ENCODE measurements around the gene CHD6.

CHD6 gene

GRCh38 chr20:41617902-41618806 lies at the start of gene CHD6:
TSS of gene CHD6 (minus strand) at chr20:41618377. CDS start at chr20:41551337, 67,040 bp downstream.
- DNase-seq: peak; percentile 99 to 100

GRCh38 chr20:41664584-41664983 lies 46.4 kb upstream of the CHD6 start:
- peak in 1 of 2 experiments; percentile 14 for DNase-seq

DNA sequence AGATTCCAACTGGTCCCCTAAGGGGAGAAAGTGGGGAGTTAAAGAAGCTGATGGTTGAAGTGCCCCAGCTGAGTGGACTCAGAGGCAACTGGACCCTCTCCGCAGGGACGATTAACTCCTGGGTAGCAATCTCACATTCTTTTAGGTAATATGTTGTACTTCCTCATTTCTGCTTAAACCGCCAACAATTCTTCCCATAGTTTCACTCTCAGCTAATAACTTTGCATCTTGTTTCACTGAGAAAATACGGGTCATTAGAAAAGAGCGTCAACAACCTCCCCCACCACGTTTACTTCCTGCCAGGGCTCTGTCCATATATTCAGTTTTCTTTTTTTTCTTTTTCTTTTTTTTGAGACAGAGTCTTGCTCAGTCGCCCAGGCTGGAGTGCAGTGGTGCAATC lies 39.5 kb upstream of the CHD6 start:
- no peak for DNase-seq

DNA sequence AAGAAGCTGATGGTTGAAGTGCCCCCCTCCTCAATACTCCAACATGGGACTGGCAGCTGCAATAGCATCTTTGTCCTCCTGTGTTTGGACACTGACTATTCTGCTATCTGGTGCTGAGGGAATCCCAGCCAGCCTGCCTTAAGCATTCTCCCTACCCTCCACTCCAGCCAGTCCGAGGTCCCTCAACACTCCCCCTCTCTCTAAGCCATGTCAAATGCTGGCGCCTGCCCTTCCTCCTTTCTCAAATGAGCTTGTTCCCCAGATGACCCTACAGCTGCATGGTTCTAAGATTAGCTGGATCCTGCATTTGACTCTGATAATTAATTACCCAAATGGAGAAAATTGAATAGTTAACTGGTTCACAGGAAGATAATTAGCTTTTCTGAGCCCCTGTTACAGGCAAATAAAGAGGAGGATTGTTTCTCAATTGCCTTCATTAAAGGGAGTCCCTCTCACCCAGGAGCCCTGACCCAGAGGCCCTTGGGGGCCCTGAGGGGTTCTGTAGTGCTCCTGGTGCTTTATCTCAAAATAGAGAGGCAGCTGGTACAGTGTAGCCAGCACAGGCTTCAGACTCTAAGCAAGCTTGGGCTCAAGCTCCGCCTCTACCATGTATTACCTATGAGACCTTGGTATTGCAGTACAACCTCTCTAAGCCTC lies 37.9 kb upstream of the CHD6 start:
- DNase-seq: peak in 1 of 2 experiments; percentile 34

DNA sequence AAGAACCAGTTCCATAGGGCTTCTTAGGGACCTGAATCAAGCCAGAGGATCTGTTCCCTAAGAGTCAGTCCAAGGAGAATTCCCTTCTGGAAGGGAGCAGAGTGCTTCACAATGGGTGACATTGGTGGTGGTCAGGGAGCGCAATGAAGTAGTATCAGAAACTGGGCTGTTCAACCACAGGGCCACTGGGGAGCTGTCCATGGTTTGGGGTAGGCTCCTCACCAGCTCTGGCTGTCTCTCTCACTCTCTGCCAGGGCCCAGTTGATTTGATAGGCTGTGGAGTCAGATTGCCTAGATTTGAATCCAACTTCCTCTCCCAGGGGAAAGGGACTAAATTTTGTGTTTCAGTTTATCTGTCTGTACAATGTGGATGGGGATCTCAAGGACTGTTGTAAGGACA lies 36.7 kb upstream of the CHD6 start:
- DNase-seq: no peak

GRCh38 chr20:41654292-41654691 lies 36.1 kb upstream of the CHD6 start:
- peak; percentile 78 to 94 for DNase-seq

DNA sequence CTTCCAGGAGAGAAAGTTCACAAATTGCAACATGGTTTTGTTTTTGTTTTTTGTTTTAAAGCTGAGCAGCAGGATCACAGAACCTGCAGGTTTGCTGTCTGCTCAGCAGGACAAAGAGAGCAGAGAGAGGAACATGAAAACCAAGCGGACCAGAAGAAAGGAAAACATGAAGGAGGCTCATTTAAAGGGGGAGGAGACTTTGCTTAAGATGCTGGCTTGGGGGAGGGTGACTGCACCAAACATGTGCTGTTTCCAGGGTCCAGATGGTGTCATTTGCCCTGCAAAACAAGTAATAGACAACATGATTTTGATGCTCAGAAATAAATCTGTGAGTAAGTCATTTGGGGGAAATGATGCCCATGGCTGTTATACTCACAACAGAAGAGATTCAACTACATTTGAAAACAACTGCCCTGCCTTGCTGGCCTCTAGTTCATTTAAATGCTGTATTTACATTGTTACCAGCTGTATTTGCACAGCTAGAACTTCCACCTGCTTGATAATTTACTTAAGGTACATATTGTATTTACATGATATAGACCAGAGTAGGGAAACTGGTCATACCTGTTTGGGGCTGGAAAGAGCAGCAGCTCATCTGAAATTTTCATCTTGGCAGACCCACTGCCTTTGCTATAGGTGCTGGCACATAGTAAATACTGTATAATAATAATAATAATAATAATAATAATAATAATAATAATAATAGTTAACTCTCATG lies 32.2 kb upstream of the CHD6 start:
- DNase-seq: peak; percentile 93 to 98

DNA sequence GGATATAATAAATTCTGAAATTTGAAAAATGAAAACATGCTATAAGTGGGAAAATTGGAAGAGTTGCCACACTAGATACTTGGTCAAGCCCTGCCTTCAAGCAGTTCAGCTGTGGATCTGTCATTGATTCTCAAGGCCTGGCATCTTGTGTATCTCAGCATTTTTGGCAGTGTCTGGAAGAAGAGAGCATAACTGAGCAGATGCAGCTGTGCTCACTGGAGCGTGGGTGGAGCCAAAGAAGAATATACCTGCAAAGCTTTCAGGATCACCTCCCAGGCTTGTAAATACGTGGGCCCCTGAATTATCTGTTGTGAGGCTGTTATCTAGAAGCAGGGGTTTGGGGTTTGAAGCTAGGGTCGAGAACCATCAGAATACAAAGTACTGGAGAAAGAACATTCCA lies 31.3 kb upstream of the CHD6 start:
- DNase-seq: peak; percentile 42 to 79

DNA sequence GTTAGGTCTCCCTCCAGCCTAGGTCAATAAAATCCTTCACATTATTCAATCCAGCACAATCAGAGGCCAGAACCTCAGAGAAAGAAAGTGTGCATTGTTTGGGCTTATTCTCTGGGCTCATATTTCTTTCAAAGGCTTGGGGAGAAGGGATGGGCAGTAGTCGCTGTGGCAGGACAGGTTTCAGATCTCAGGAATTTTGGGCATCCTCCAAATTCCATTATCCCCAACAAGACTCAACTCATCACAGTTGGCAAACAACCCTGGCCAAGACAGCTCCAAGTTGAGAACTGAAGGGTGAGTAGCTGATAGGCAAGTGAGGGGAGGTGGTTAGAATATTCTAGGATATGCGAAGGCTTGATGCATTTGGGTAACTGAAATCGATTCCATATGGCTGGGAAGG lies 27.2 kb upstream of the CHD6 start:
- DNase-seq: no peak

DNA sequence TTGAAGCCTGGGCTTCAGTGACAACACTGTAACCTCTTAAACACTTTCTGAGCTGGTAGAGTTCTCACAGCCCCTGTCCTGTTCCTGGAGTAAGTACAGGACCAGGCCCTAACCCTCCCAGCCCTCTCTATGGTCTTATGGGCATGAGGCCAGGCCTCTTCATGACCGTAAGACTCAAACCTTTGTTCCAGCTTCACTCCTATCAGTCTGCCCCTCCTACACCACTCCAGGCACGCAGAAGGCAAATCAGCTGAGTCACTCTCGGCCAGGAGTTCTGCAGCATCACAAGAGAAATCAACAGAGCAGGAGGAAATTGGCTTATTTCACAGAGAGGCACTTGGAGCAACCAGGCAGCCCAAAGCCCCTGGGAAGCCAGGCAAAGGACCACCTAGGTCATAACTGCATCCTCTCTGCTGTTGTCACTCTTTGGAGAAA lies 25.3 kb upstream of the CHD6 start:
- DNase-seq: peak in 1 of 2 experiments; percentile 9

DNA sequence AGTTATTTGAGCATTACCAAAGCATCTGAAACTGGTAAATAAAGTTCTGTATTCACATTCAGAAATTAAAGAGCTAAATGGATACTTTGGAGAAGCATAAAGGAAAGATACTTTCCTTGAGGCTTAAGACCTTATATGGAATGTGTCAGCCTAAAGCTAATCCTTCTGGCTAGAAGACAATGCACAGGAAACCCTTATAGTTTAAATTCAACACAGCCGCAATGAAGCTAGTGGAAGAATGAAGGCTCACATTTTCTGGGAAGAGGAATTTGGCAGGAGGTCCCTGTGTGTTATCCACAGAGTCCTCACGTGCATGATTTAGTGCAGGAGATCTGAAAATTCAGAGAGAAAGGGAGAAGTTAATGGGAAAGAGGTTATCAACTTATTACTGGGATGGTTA lies 21.5 kb upstream of the CHD6 start:
- DNase-seq: no peak

- DNase-seq: no peak
Measured at GRCh38 chr20:41638456-41638855, 20.3 kb upstream of the CHD6 start.

- no peak for DNase-seq
Measured at GRCh38 chr20:41635158-41635557, 17.0 kb upstream of the CHD6 start.

- no peak for DNase-seq
Measured at GRCh38 chr20:41632896-41633295, 14.7 kb upstream of the CHD6 start.

DNA sequence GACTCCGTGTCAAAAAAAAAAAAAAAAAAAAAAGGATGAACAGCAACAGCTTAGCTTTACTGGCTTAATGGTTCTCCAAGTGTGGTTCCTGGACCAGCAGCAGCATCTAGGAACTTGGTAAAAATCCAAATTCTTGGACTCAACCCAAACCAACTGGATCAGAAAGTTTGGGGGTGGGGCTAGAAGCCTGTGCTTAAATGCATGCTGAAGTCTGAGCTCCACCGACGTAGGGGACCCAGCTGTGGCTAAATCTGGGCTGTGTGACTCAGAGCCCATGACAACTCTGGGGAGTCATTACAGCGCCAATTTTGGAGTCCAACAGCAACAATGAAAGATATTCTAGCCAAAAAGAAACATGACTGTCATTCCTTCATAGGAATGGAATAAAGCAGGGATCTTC lies 13.6 kb upstream of the CHD6 start:
- DNase-seq: no peak

GRCh38 chr20:41630846-41631245 lies 12.7 kb upstream of the CHD6 start:
- DNase-seq: no peak

DNA sequence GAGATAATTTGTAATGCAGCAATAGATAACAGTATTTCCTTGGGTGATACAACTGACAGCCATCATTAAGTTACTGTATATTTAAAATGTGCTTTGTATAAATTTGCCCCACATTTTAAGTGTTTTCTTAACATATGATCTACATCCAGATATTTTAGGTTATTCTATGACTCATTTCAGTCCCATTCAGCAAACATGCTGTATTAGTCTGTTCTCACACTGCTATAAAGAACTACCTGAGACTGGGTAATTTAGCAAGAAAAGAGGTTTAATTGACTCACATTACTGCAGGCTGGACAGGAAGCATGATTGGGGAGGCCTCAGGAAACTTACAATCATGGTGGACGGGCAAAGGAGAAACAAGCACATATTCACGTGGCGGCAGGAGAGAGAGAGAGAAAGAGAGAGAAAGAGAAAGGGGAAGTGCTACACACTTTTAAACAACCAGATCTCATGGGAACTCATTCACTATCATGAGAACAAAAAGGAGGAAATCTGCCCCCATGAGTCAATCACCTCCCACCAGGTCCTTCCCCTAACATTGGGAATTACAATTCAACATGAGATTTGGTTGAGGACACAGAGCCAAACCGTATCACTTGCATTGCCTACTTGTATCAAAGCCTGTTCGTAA lies 9.6 kb upstream of the CHD6 start:
- no peak for DNase-seq

DNA sequence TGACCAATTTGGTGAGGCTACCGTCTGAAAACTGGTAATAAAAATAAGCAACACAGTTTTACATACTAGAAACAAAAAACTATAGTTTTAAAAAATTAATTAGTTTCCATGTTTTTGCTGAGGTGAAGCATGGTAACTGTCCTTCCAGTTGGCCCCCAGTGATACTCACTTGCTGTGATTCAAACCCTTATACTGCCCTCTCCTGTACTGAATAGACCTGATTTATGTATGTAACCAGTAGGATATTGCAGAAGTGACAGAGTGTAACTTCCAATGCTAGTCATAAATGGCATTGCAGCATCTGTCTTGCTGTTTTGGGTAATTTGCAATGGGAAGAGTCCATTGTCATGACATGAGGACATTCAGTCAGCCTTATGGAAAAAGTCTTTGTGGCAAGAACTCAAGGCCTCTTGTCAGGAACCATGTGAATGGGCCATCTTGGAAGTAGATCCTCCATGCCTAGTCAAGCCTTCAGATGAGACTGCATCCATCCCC lies 8.9 kb upstream of the CHD6 start:
- no peak for DNase-seq

DNA sequence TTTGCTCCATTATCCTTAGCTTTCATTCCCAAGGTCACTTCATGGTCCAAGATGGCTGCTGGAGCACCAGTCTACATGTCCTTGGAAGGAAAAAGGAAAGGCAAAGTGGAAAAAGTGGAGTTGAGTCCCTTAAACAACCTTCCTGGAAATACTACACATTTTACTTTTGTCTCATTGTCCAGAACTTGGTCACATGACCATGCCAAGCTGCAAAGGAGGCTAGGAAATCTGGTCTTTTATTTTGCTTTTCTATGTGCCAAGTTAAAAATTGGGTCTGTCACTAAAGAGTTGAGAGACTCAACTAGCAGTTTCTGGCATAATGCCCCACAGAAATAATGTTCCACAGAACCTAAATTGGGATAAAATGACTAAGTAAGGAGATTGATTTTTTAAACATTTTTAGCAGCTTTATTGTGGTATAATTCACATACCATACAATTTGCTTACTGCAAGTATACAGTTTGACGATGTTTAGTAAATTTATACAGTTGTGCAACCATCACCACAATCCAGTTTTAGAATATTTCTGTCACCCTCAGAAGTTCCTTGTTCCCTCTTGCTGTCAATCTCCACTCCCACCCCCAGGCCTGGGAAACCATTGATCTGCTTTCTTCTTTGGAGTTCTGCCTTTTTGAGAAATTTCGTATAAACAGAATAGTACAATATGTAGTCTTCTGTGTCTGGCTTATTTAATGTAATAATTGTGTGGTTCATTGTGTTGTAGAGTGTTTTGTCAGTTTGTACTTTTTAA lies 5.6 kb upstream of the CHD6 start:
- no peak for DNase-seq

- no peak for DNase-seq
Measured at GRCh38 chr20:41622584-41622983, 4.4 kb upstream of the CHD6 start.

DNA sequence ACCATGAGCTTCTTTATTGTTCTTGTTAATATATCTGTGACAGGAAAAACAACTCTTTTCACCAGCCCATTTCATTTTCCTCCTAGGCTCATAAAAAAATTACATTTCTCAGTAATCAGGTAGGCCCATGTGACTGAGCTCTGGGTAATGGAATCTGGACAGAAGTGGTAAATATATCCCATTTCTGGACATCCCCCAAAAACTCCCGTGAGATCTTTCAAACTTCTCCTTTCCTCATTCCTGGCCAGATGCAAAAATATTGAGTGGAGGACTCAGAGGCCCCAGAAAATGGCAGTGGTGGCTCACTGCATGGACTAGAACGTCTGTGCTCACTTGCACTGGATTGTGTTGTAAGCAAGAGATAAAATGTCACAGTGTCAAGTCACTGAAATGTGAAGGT lies 3.8 kb upstream of the CHD6 start:
- DNase-seq: no peak

GRCh38 chr20:41621421-41621820 lies 3.2 kb upstream of the CHD6 start:
- DNase-seq: no peak

Measured in NCI-H2081 (cell line).